ENCODE data around the gene CCDC50.

Gene CCDC50

GRCh38 chr3:191340351-191340750 is 11.2 kb downstream of the CCDC50 start:
- Histone ChIP-seq H3K9me3 (ENCODE audit: control insufficient read depth, insufficient read depth, low read length) (no peaks in the 10 kb centered on the region), H3K27me3 (ENCODE audit: control insufficient read depth, low read length) (no peaks in the 10 kb centered on the region), H3K79me2 (ENCODE audit: control insufficient read depth, low read length) (peaks cover 94% of the 10 kb centered on the region), H3F3A (ENCODE audit: control insufficient read depth, insufficient read depth) (no peaks in the 10 kb centered on the region), H3K27ac (ENCODE audit: low read depth, low read length) (no peak overlapping the region), H3K9me2 (replicated peaks; ENCODE audit: control insufficient read depth, low read length) (no peaks in the 10 kb centered on the region), H3K36me3 (ENCODE audit: control insufficient read depth, low read length) (no peaks in the 10 kb centered on the region), H4K20me1 (ENCODE audit: control insufficient read depth, insufficient read depth, low read depth, low read length) (peaks cover 8% of the 10 kb centered on the region; the same call in 1 of the 2 replicates), H3K4me2 (ENCODE audit: low read length) (no peak overlapping the region), H3K4me3 (ENCODE audit: low read length) (no peak overlapping the region), H3K4me1 (ENCODE audit: control insufficient read depth, low read length) (no peaks in the 10 kb centered on the region)
- TF ChIP-seq, protein P1, sequence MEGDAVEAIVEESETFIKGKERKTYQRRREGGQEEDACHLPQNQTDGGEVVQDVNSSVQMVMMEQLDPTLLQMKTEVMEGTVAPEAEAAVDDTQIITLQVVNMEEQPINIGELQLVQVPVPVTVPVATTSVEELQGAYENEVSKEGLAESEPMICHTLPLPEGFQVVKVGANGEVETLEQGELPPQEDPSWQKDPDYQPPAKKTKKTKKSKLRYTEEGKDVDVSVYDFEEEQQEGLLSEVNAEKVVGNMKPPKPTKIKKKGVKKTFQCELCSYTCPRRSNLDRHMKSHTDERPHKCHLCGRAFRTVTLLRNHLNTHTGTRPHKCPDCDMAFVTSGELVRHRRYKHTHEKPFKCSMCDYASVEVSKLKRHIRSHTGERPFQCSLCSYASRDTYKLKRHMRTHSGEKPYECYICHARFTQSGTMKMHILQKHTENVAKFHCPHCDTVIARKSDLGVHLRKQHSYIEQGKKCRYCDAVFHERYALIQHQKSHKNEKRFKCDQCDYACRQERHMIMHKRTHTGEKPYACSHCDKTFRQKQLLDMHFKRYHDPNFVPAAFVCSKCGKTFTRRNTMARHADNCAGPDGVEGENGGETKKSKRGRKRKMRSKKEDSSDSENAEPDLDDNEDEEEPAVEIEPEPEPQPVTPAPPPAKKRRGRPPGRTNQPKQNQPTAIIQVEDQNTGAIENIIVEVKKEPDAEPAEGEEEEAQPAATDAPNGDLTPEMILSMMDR (IDR thresholded peaks at IDR 0.05; ENCODE audit: low read depth, low read length, poor library complexity, severe bottlenecking): no peak
- no peak for TF ChIP-seq EZH2phosphoT487 (IDR thresholded peaks at IDR 0.05; ENCODE audit: borderline replicate concordance, low read length)

- TF ChIP-seq, protein P1 (IDR thresholded peaks at IDR 0.05; ENCODE audit: low read depth, low read length, poor library complexity, severe bottlenecking): no peak
- no peak for TF ChIP-seq EZH2phosphoT487 (IDR thresholded peaks at IDR 0.05; ENCODE audit: borderline replicate concordance, low read length)
- Histone ChIP-seq H3F3A (ENCODE audit: control insufficient read depth, insufficient read depth) (no peaks in the 10 kb centered on the region), H3K9me3 (ENCODE audit: control insufficient read depth, insufficient read depth, low read length) (no peaks in the 10 kb centered on the region), H3K27me3 (ENCODE audit: control insufficient read depth, low read length) (no peaks in the 10 kb centered on the region), H3K4me3 (ENCODE audit: low read length) (no peak overlapping the region), H3K4me2 (ENCODE audit: low read length) (no peak overlapping the region), H3K4me1 (ENCODE audit: control insufficient read depth, low read length) (no peaks in the 10 kb centered on the region), H3K27ac (ENCODE audit: low read depth, low read length) (no peak overlapping the region), H3K9me2 (replicated peaks; ENCODE audit: control insufficient read depth, low read length) (no peaks in the 10 kb centered on the region), H4K20me1 (ENCODE audit: control insufficient read depth, insufficient read depth, low read depth, low read length) (peaks cover 8% of the 10 kb centered on the region; the same call in 1 of the 2 replicates), H3K36me3 (ENCODE audit: control insufficient read depth, low read length) (no peaks in the 10 kb centered on the region), H3K79me2 (ENCODE audit: control insufficient read depth, low read length) (peaks cover 93% of the 10 kb centered on the region)
Measured at GRCh38 chr3:191340966-191341365, 11.8 kb downstream of the CCDC50 start.

DNA sequence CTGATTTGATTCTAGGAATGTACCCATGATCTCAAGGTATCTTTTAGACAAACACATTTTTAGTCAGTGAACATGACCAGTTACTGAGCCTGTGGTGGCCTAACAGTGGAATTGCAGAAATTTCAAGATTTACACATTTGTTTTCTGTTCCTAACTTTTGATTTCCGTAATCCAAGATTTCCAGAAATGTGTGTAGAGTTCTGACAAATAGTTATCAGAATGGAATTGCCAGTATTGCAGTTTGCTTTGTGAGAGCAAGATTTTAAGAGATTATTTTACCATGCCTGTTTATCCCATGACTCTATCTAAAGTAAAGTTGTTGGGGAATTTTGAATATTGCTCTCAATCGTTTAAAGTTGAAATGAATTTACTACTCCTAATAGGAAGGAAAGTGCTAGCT is 12.8 kb downstream of the CCDC50 start:
- peaks cover 92% of the 10 kb centered on the region for H3K79me2 ChIP-seq (ENCODE audit: control insufficient read depth, low read length)
- no peaks in the 10 kb centered on the region for H3K4me1 ChIP-seq (ENCODE audit: control insufficient read depth, low read length)
- no peaks in the 10 kb centered on the region for H3K36me3 ChIP-seq (ENCODE audit: control insufficient read depth, low read length)

More for the DNA sequence above, 12.8 kb downstream of the CCDC50 start:
- Histone ChIP-seq H4K20me1 (ENCODE audit: control insufficient read depth, insufficient read depth, low read depth, low read length) (peaks cover 8% of the 10 kb centered on the region; the same call in 1 of the 2 replicates), H3K27ac (ENCODE audit: low read depth, low read length) (no peak overlapping the region), H3F3A (ENCODE audit: control insufficient read depth, insufficient read depth) (no peaks in the 10 kb centered on the region), H3K4me3 (ENCODE audit: low read length) (no peak overlapping the region), H3K4me2 (ENCODE audit: low read length) (no peak overlapping the region), H3K9me2 (replicated peaks; ENCODE audit: control insufficient read depth, low read length) (no peaks in the 10 kb centered on the region), H3K27me3 (ENCODE audit: control insufficient read depth, low read length) (no peaks in the 10 kb centered on the region), H3K9me3 (ENCODE audit: control insufficient read depth, insufficient read depth, low read length) (no peaks in the 10 kb centered on the region)
- no peak for TF ChIP-seq EZH2phosphoT487 (IDR thresholded peaks at IDR 0.05; ENCODE audit: borderline replicate concordance, low read length)
- TF ChIP-seq, protein P1 (IDR thresholded peaks at IDR 0.05; ENCODE audit: low read depth, low read length, poor library complexity, severe bottlenecking): no peak
